HuH-7.5 (cell line): Measurements from ENCODE around the gene SLIT1.

Source experiments
- DNase-seq: peaks from one replicate; pipeline ENCODE4 v3.0.0; 2011; ENCODE audit warnings: low spot score

The SLIT1 gene

DNA sequence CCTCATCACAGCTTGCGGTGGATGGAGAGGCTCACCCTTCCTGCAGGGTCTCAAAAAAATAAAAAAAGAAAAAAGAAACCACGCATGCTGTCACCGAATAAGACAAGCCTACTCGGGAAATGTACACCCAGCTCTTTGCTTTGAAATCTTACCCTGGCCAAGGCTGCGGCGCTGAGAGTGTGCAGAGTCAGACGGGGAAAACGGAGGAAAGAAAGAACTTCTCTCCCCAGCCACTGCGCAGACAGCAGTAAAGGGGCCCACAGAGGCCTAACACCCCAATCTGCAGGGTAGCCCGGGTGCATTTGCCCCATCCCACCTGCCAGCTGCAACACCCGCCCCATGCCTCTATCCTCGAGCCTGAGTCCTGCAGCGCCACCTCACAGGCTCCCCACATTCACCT is 14.8 kb downstream of the SLIT1 start:
- DNase-seq: no peak

DNA sequence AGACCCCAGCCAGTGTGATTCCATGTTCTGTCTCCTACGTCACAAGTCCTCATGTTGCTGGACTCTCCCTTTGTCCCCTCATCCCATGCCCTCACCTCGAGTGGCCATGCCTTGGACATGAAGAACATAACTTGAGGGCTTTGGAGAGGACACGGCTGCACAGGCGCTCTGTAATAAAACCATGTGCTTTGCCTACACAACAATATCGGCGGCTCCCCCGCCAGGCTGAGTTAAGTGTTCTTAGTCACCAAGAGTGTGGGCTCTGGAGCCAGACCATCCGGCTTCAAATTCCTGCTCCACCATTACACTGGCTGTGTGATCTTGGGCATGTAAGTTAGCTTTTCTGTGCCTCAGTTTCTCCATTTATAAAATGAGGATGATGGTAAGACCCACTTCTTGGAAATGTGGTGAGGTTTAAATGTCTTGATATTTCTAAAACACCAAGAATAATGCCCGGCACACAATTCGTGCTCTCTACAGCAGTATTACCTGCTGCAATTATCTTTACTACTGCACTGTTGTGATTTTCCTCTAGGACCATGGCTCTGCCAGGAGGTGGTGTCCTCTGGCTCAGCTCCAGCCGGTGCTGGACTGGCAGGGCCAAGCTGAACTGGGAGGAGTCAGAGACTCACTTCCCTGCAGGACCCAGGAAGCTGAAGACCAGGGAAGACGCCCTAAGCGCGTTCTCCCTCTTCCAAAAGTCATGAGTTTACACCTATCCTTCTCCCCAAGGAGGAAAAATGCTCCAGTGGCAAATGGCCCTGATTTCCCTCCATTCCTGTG is 15.7 kb downstream of the SLIT1 start:
- peak; percentile 47 for DNase-seq

DNA sequence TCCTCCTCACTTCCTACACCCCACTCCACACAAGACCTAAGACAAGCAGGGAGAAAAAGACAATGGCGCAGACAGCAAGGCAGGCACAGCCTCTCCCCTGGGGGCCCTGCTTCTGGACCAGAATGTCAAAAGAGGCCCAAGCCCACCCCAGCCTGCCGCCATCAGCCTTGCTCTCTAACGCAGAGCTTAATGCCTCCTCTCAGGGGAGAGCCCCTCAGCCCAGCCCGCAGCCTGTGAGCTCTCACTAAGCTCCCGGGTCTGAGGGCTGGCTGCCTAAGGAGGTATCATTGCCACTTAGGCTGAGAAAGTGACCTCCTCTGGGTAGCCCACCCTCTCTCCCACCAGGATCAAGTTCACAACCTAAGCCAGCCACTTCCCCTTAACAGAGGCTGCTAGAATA is 16.7 kb downstream of the SLIT1 start:
- DNase-seq: no peak

GRCh38 chr10:97168645-97169044 is 17.1 kb downstream of the SLIT1 start:
- no peak for DNase-seq

DNA sequence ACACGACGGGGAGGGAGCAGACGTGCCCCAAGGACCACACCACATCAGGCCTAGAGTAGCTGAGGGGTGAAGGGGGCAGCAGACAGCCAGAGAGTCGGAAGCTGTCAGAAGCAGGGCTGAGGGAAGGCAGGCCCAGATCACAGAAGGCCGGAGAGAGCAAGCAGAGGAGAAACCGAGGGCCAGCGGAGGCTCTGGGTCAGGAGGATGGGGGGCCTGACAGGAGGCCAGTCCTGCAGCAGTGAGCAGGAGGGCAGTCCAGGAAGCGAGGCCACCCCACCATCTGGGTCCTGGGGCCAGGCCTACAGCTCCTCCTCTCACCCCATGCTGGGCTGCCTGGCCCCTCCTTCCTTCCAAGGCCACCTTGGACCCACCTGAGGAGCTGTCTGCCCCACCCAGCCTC is 20.3 kb downstream of the SLIT1 start:
- DNase-seq: no peak

DNA sequence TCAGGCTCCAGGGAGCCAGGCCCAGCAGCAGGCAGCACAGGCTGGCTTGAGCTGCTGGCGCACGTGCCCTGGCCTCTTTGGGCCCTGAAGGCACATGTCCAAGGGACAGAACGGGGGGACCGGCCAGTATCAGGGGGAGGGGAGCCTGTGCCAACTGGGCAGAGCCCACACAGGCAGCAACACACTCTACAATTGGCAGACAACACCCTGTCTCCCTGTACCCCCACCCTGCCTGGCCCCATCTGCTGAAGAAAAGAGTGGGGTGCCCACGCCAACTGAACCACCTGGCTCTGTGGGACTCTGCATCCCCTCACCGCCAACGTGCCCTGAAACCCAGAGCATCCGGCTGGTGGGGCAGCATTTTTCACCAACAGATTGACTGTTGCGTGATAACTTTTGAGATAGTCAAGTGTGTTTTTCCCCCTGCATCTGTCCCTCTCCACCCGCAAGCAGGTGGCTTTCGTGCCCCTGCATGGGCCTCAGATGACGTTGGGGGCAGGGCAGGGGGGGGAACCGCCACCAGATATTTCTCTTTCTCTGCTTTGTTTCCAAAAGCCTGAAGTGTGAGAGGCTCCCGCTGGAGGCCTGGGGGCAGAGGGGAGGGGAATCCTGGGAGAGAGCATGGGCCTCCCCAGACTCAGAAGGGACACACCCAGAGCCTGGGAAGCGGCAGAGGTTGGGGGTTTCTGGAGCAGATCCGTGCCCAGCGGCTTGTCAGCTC is 21.8 kb downstream of the SLIT1 start:
- no peak for DNase-seq

- DNase-seq: no peak
These were observed 22.6 kb downstream of the SLIT1 start for GRCh38 chr10:97163181-97163580.

DNA sequence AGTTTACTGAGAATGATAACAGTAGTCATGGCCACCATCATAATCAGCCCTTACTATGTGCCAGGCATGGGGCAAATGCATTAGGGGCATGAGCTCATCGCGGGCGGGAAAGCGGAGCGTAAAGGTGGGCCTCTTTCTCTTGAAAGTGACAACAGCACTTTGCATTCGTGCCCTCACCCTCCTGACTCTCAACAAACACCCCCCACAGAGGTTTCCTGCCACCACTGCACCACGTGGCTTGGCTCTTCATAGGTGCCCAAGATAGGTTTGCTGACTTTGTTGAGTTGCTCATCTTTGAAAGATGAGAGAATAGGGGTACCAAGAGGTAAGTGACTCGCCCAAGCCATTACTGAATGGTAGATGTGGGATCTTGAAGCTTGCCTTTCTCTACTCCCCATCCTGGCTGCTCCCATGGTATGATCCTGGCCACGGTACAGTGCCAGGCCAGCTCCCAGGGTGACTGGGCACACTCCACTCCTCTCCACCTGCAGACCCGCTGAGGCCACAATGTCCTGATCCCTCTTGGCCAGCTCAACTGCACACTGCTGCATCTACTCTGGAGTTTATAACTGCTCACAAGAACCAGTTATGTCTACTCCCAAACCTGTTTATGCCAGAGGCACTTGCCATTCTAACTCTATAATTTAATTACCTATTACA is 26.0 kb downstream of the SLIT1 start:
- DNase-seq: no peak

DNA sequence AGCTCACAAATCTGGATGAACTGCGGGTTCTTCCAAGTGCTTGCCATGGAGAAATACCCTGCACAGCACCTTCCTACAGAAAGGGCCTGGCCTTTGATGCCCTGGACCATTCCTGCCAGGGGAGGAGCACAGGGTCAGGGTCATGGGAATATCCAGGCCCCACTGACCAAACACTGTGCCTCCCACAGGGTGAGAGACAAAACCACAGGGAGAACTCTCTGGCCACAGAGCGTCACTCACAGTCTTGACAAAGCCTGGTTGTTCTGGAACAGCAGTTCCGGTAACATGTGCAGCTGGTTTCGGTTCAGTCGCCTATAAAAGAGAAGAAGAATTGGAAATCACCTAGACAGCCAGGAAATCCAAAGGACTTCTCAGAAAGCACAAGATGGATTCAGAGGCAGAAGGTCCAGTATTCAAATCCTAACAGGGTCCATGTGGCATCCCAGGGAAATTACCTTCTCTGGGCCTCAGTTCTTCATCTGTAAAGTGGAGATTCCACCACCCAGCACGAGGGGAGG is 28.1 kb downstream of the SLIT1 start:
- DNase-seq: no peak

- DNase-seq: no peak
These were observed 31.0 kb downstream of the SLIT1 start for GRCh38 chr10:97154781-97155180.

- DNase-seq: no peak
These were observed 31.6 kb downstream of the SLIT1 start for GRCh38 chr10:97154162-97154561.

DNA sequence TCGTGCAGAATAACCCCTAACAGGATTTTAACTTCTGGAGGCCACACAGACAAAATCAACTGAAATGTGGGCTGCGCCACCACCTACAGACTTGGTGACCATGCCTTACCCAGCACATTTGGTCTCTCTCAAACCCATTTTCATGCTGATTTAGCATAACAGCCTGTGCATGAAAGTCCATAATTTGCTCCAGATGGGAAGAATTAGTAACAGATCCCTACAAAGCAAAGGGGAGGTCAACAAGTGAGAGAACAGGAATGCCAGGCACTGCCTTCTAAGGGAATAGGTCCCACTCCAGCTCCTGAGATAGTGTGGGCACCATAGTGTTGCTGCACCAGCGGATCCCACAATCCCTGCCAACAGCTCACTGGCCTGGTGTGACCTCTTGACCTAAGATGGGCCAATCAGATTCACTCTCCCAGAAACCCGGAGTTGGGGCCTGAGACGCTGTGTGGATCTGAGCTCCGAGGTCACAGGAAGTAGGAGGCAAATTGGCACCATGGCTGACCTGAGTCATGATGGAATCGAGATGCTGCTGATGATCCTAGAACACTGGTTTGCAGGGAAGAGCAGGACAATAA is 32.4 kb downstream of the SLIT1 start:
- no peak for DNase-seq

DNA sequence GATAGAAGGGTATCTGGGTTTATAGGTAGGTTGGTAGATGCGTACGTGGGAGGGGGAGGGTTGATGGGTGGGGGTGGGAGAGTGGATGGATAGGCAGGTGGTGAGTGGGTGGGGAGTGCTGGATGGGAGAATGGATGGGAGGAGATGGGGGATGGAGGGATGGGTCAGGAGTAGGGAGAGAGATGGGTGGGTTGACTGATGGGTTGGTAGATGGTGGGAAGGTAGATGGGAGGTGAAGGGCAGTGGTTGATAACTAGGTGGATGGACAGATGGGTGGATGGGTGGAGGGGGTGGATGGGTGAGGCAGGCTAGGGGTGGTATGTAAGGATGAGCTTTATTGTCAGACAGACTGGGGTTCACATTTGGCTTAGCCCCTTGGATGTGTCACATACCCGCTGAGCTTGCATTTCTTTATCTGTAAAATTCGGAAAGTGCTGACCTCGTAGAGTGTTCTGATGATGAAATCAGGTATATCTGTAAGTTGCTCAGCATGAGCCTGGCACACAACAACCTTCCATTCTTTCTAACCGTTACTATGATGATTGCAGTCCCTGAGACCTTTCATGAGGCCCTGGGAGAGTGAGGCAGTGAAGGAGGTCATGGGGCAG is 34.3 kb downstream of the SLIT1 start:
- no peak for DNase-seq

- no peak for DNase-seq
These were observed 35.1 kb downstream of the SLIT1 start for GRCh38 chr10:97150616-97151015.

DNA sequence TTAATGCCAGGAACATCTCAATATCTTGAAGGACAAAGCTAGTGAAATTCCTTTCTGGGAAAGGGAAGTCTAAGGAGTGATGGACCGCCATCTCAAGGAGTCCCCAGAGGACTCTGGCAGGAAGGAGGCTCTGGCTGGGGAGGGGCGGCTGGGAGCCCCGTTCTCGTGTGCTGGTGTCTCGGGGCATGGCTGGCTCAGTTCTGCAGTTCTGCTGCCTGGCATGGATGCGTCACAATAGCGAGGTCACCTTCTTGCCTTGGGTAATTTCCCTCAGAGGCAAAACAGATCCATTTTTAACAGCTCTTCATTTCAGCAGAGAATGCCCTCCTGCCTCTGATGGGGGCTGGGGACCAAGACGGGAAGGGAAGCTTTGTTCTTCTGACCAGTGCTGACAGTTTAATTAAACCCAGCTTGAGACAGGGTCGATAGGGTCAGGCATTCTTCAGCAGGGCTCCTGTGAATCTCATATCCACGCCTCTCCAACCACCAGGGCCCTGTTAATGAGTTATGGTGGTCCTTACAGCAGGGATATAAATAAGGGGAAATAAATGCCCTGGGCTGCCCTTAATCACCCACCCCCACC is 35.7 kb downstream of the SLIT1 start:
- DNase-seq: no peak

- DNase-seq: no peak
These were observed 36.7 kb downstream of the SLIT1 start for GRCh38 chr10:97149079-97149531.

- no peak for DNase-seq
These were observed 41.5 kb downstream of the SLIT1 start for GRCh38 chr10:97144297-97144696.

GRCh38 chr10:97142834-97143233 is 42.9 kb downstream of the SLIT1 start:
- DNase-seq: no peak

DNA sequence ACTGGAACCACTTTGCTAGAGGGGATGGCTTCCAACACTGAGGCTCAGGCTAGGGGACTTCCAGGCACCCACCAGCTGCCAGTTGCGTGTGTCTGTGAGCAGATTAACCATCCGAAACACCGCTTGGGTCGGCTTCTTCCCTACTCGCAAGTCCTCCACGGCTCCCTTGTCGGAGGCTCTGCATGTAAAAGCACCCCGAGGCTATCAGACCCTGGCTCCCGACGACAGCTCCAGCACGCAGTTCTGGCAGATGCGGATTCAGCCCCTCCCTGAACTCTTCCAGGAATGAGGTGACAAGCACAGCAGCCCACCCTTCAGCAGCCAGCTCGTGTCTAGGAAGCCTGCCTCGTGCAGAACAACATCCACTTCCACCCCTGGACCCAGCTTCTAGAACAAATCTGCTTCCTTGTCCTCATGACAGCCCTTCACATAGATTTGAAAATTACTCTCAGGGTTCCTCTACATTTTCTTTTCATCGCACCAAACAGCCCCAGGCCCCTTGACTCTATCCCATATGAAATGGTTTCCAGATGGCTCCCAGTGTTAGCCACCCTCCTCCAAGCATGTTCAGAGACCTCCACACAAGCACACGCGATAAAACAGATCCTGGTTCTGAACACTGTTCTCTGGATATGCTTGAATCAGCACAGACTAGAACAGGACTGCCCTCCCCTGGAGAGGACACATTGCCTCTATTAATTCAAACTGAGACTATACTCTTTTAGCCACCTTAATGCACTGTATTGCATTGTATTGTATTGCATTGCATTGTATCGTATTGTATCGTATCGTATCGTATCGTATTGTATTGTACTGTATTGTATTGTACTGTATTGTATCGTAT is 44.6 kb downstream of the SLIT1 start:
- no peak for DNase-seq

GRCh38 chr10:97140049-97140846 is 45.5 kb downstream of the SLIT1 start:
- no peak for DNase-seq
